ENCODE measurements around the gene MICU1.
"Not testable (repeated sequence)": the region's sequence is repeated elsewhere in the genome, so short reads cannot be mapped to it uniquely, and the experiment has no call there.

MICU1 gene

DNA sequence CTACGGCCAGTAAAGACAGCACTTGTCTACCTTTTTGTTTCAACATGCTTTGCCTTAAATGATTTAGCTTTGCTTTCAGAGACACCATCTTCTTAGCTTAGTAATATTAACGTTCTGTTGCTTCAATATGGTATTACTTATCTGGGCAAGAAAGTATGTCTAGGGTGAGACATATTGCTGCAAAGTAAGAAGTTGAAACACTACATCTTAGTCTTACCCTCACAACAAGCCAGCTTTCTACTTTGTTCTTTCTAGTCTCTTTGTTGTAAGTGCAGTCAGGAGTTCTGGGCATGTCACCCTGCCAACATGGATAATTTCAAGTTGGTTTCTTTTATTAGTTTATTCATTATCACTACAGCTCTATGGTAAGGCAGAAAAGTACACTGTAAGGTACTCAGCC, 148.4 kb downstream of the MICU1 start:
- Histone ChIP-seq H3F3A (ENCODE audit: insufficient read depth) (no peaks in the 10 kb centered on the region), H3K27ac (ENCODE audit: low read depth, low read length) (no peak overlapping the region), H3K4me3 (ENCODE audit: insufficient read depth, low read length, poor library complexity, severe bottlenecking) (no peak overlapping the region), H3K4me2 (ENCODE audit: low read depth, low read length, poor library complexity, severe bottlenecking) (no peak overlapping the region), H3K9ac (ENCODE audit: low read length) (no peak overlapping the region), H2AFZ (ENCODE audit: low read depth, low read length, severe bottlenecking) (no peak overlapping the region), H3K27me3 (ENCODE audit: low read length) (no peaks in the 10 kb centered on the region), H3K79me2 (ENCODE audit: insufficient read depth, low read length) (no peaks in the 10 kb centered on the region), H3K36me3 (ENCODE audit: low read length) (no peaks in the 10 kb centered on the region), H3K9me2 (replicated peaks; ENCODE audit: insufficient read depth, low read length) (no peaks in the 10 kb centered on the region), H3K9me3 (ENCODE audit: insufficient read depth, low read length) (no peaks in the 10 kb centered on the region), H4K20me1 (ENCODE audit: low read depth, low read length) (no peaks in the 10 kb centered on the region)
- TF ChIP-seq EZH2phosphoT487 (conservative IDR thresholded peaks at IDR 0.05; ENCODE audit: low read length), result no peak
- TF ChIP-seq, protein P1, sequence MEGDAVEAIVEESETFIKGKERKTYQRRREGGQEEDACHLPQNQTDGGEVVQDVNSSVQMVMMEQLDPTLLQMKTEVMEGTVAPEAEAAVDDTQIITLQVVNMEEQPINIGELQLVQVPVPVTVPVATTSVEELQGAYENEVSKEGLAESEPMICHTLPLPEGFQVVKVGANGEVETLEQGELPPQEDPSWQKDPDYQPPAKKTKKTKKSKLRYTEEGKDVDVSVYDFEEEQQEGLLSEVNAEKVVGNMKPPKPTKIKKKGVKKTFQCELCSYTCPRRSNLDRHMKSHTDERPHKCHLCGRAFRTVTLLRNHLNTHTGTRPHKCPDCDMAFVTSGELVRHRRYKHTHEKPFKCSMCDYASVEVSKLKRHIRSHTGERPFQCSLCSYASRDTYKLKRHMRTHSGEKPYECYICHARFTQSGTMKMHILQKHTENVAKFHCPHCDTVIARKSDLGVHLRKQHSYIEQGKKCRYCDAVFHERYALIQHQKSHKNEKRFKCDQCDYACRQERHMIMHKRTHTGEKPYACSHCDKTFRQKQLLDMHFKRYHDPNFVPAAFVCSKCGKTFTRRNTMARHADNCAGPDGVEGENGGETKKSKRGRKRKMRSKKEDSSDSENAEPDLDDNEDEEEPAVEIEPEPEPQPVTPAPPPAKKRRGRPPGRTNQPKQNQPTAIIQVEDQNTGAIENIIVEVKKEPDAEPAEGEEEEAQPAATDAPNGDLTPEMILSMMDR (IDR thresholded peaks at IDR 0.05; ENCODE audit: insufficient read depth, low read length, poor library complexity, severe bottlenecking), result no peak

DNA sequence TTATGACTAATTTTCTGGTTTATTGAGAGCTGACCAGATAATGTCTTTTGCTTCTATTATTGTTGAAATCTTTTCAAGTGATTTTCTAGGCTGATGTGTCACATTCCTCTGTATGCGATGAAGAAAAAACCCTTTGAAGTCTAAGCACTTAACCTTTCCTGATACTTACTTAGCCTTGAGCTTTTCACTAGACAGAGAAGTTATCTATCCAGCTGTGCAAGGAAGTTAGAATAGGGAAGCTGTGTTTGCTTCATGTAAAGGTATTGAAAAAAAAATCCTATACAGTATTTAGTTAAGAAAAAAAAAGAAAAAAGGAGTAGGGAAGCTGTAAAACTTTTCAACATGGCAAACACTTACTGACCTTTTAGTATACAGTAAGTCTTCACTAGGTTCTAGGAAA, 153.6 kb downstream of the MICU1 start:
- Histone ChIP-seq H3F3A (ENCODE audit: insufficient read depth) (no peaks in the 10 kb centered on the region), H3K4me2 (ENCODE audit: low read depth, low read length, poor library complexity, severe bottlenecking) (no peak overlapping the region), H3K9ac (ENCODE audit: low read length) (no peak overlapping the region), H3K79me2 (ENCODE audit: insufficient read depth, low read length) (no peaks in the 10 kb centered on the region), H3K4me3 (ENCODE audit: insufficient read depth, low read length, poor library complexity, severe bottlenecking) (no peak overlapping the region), H3K9me3 (ENCODE audit: insufficient read depth, low read length) (no peaks in the 10 kb centered on the region), H2AFZ (ENCODE audit: low read depth, low read length, severe bottlenecking) (no peak overlapping the region), H3K27me3 (ENCODE audit: low read length) (no peaks in the 10 kb centered on the region), H3K9me2 (replicated peaks; ENCODE audit: insufficient read depth, low read length) (no peaks in the 10 kb centered on the region), H3K36me3 (ENCODE audit: low read length) (no peaks in the 10 kb centered on the region), H3K27ac (ENCODE audit: low read depth, low read length) (no peak overlapping the region), H4K20me1 (ENCODE audit: low read depth, low read length) (no peaks in the 10 kb centered on the region)
- no peak for TF ChIP-seq EZH2phosphoT487 (conservative IDR thresholded peaks at IDR 0.05; ENCODE audit: low read length)
- TF ChIP-seq, protein P1 (IDR thresholded peaks at IDR 0.05; ENCODE audit: insufficient read depth, low read length, poor library complexity, severe bottlenecking), result no peak

DNA sequence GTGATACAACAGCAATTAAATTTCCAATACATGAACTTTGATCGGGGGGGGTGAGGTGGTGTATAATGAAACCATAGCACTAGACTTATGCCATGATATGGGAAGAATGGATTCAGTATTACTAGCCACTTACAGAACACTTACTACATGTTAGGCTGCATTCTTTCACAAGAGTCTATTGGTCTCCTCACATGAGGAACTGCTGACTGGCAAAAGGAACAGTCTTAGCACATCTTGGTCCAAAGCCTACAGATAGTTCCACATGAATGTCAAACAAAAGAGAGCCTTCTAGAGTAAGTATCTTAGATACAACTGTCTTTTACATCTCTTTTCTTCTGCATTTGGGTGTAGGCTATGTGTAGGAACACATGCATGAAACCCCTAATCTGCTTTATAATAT, 155.2 kb downstream of the MICU1 start:
- Histone ChIP-seq H3K4me2 (ENCODE audit: low read depth, low read length, poor library complexity, severe bottlenecking) (no peak overlapping the region), H3K9me3 (ENCODE audit: insufficient read depth, low read length) (no peaks in the 10 kb centered on the region), H3K4me3 (ENCODE audit: insufficient read depth, low read length, poor library complexity, severe bottlenecking) (no peak overlapping the region), H3K79me2 (ENCODE audit: insufficient read depth, low read length) (no peaks in the 10 kb centered on the region), H3K27me3 (ENCODE audit: low read length) (no peaks in the 10 kb centered on the region), H3K27ac (ENCODE audit: low read depth, low read length) (no peak overlapping the region), H4K20me1 (ENCODE audit: low read depth, low read length) (no peaks in the 10 kb centered on the region), H2AFZ (ENCODE audit: low read depth, low read length, severe bottlenecking) (no peak overlapping the region), H3K9ac (ENCODE audit: low read length) (no peak overlapping the region), H3K9me2 (replicated peaks; ENCODE audit: insufficient read depth, low read length) (no peaks in the 10 kb centered on the region), H3F3A (ENCODE audit: insufficient read depth) (no peaks in the 10 kb centered on the region), H3K36me3 (ENCODE audit: low read length) (no peaks in the 10 kb centered on the region)
- TF ChIP-seq, protein P1 (IDR thresholded peaks at IDR 0.05; ENCODE audit: insufficient read depth, low read length, poor library complexity, severe bottlenecking), result no peak
- TF ChIP-seq EZH2phosphoT487 (conservative IDR thresholded peaks at IDR 0.05; ENCODE audit: low read length), result no peak

DNA sequence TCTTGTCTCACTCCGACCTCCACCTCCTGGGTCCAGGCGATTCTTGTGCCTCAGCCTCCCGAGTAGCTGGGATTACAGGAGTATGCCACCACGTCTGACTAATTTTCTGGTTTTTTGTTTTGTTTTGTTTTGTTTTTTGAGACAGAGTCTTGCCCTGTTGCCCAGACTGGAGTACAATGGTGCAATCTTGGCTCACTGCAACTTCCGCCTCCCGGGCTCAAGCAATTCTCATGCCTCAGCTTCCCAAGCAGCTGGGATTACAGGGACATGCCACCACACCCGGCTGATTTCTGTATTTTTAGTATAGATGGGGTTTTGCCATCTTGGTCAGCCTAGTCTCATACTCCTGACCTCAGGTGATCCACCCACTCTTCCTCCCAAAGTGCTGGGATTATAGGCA, 158.8 kb downstream of the MICU1 start:
- H3K9me3 ChIP-seq (ENCODE audit: insufficient read depth, low read length); H3K9ac ChIP-seq (ENCODE audit: low read length); H3K36me3 ChIP-seq (ENCODE audit: low read length); H3K79me2 ChIP-seq (ENCODE audit: insufficient read depth, low read length); H2AFZ ChIP-seq (ENCODE audit: low read depth, low read length, severe bottlenecking); H4K20me1 ChIP-seq (ENCODE audit: low read depth, low read length); H3K9me2 ChIP-seq (replicated peaks; ENCODE audit: insufficient read depth, low read length); H3F3A ChIP-seq (ENCODE audit: insufficient read depth); H3K4me3 ChIP-seq (ENCODE audit: insufficient read depth, low read length, poor library complexity, severe bottlenecking); H3K4me2 ChIP-seq (ENCODE audit: low read depth, low read length, poor library complexity, severe bottlenecking); H3K27me3 ChIP-seq (ENCODE audit: low read length); H3K27ac ChIP-seq (ENCODE audit: low read depth, low read length): not testable (repeated sequence)

Data from SU-DHL-6 (cell line).